ENCODE data around the gene CDH4.

DNA sequence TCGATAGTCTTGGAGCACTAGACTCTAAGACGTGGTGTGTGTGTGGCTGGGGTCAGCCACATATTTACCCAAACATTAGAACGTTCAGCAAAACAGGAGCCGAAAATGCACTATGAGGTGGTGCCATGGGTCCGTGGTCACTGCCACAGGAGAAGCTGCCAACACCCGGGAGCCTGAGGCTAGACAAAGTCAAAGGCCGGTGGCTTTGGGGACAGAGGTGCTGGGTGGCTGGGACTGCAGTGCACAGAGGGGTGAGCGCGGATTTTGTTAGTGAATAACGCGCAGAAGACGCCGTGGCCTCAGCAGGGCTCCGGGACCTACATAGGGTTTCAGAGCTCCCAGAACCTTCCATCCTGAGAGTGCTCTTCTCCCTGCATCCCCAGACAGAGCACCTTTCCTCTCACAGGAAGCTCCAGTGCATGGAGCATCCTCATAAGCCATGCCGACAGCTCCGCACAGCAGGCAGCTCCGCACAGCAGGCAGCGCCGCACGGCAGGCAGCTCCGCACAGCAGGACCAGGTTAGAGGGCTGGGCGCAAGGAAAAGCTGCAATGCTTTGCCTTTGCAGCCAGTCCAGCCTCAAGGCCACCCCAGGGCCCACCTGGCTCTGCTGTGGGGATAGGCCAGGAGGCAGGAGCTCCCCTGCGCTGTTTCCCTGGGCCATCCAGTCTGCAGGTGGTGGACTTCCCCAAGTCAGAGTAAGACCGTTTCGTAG is 509.5 kb downstream of the CDH4 start:
- TF ChIP-seq REST (IDR thresholded peaks at IDR 0.05; ENCODE audit: insufficient read depth in 1 of 2, low read depth in 2 of 2, low read length in 2 of 2): no peak
- no peak for TF ChIP-seq TAF1 (IDR thresholded peaks at IDR 0.05; ENCODE audit: borderline replicate concordance, insufficient read depth, low read length)
- TF ChIP-seq POLR2AphosphoS5 (IDR thresholded peaks at IDR 0.05; ENCODE audit: low read depth, low read length): no peak
- no peak for TF ChIP-seq FOXP2 (optimal IDR thresholded peaks at IDR 0.05; ENCODE audit: borderline replicate concordance, extremely low read depth, extremely low read length, insufficient read depth)

All from PFSK-1 (cell line).